H1 (cell line): ENCODE data around the gene PCAT7. TPM values are rescaled to one million over a fixed set of nuclear protein-coding genes. Genes with fewer than 3 reads are reported as not detected.
"Not testable (repeated sequence)": the region's sequence is repeated elsewhere in the genome, so short reads cannot be mapped to it uniquely, and the experiment has no call there.

Experiments used
- CTCF ChIA-PET: fragments of 300-600 bp; sonication (Branson Sonifier 250); formaldehyde crosslinking; loops from one replicate; lab custom pipeline; 2021; ENCODE audit not compliant: partially characterized antibody; lab: Charles Lee
- POLR2A ChIA-PET: fragments of 300-600 bp; sonication (Branson Sonifier 250); formaldehyde crosslinking; loops from one replicate; lab custom pipeline; 2021; ENCODE audit warnings: inconsistent platforms; ENCODE audit not compliant: partially characterized antibody; lab: Charles Lee
- DNase-seq, 2 experiments: peaks; one replicate each; pipeline versions ENCODE4 v3.0.0 to v3.0.0-alpha.2; 2010 to 2022; ENCODE audit warnings: low spot score in 2 of 2, low read depth in 1 of 2, mixed read lengths in 1 of 2
- FAIRE-seq: peaks from 2 replicates; lab custom pipeline; 2011; peaks lifted over from hg19 to GRCh38; lab: Jason Lieb, UNC
- H2AFZ ChIP-seq: 2 replicates; pipeline ENCODE4 v1.8.1; 2012; ENCODE audit warnings: low read length, inconsistent platforms
- H2AK5ac ChIP-seq: 2 replicates; pipeline ENCODE4 v1.6.1; 2013; ENCODE audit warnings: low read depth, low read length
- H2BK120ac ChIP-seq: replicated peaks from 2 replicates; pipeline ENCODE3; 2013; ENCODE audit warnings: low read depth, low read length, inconsistent platforms
- H2BK12ac ChIP-seq: 2 replicates; pipeline ENCODE4 v1.6.1; 2013; ENCODE audit warnings: low read depth, low read length
- H2BK15ac ChIP-seq: 2 replicates; pipeline ENCODE4 v1.6.1; 2013; ENCODE audit warnings: low read length
- H2BK20ac ChIP-seq: 2 replicates; pipeline ENCODE4 v1.6.1; 2013; ENCODE audit warnings: low read length
- H2BK5ac ChIP-seq: 2 replicates; pipeline ENCODE4 v1.6.1; 2013; ENCODE audit warnings: low read depth, low read length
- H3K14ac ChIP-seq: 2 replicates; pipeline ENCODE4 v1.6.1; 2013; ENCODE audit warnings: inconsistent platforms; ENCODE audit not compliant: insufficient read length
- H3K18ac ChIP-seq: 2 replicates; pipeline ENCODE4 v1.6.1; 2013; ENCODE audit warnings: low read length; ENCODE audit errors: extremely low read depth
- H3K23ac ChIP-seq: 2 replicates; pipeline ENCODE4 v1.6.1; 2013; ENCODE audit warnings: inconsistent platforms; ENCODE audit not compliant: insufficient read length
- H3K23me2 ChIP-seq: 2 replicates; pipeline ENCODE4 v1.6.1; 2013; ENCODE audit warnings: low read depth, low read length
- H3K27ac ChIP-seq: 2 replicates; pipeline ENCODE4 v1.6.1; 2011; ENCODE audit warnings: low read depth, low read length, inconsistent platforms
- H3K27me3 ChIP-seq, 4 experiments: replicated peaks in 1 of 4; 1 replicate in 1 of 4; 2 replicates in 3 of 4; pipeline versions ENCODE4 v1.6.1 to v1.8.1; 2011 to 2013; ENCODE audit warnings: low read length in 3 of 4, mild to moderate bottlenecking in 3 of 4, inconsistent platforms in 2 of 4, mixed read lengths in 2 of 4, moderate library complexity in 1 of 4; ENCODE audit not compliant: control insufficient read depth in 3 of 4, insufficient read depth in 3 of 4; ENCODE audit errors: extremely low read depth in 1 of 4
- H3K36me3 ChIP-seq, 4 experiments: 2 replicates each; pipeline versions ENCODE4 v1.6.1 to v1.8.1; 2011 to 2013; ENCODE audit warnings: mild to moderate bottlenecking in 4 of 4, low read length in 3 of 4, moderate library complexity in 2 of 4, control low read depth in 1 of 4, inconsistent platforms in 1 of 4; ENCODE audit not compliant: insufficient read depth in 4 of 4, control insufficient read depth in 2 of 4
- H3K4ac ChIP-seq: replicated peaks from 2 replicates; pipeline ENCODE3; 2013; ENCODE audit warnings: low read length, low read depth, mixed read lengths, inconsistent platforms; ENCODE audit not compliant: insufficient read length
- H3K4me1 ChIP-seq, 4 experiments: replicated peaks in 1 of 4; 1 replicate in 1 of 4; 2 replicates in 3 of 4; pipeline versions ENCODE4 v1.6.1 to v1.8.1; 2011 to 2013; ENCODE audit warnings: low read length in 3 of 4, inconsistent platforms in 2 of 4, mixed read lengths in 1 of 4; ENCODE audit not compliant: insufficient read depth in 4 of 4, control insufficient read depth in 3 of 4
- H3K4me2 ChIP-seq, 2 experiments: 2 replicates each; pipeline versions ENCODE4 v1.6.1 to v1.8.1; 2011 to 2013; ENCODE audit warnings: low read depth in 2 of 2, low read length in 2 of 2, control low read depth in 1 of 2, inconsistent platforms in 1 of 2, mild to moderate bottlenecking in 1 of 2; ENCODE audit not compliant: insufficient read depth in 1 of 2
- H3K4me3 ChIP-seq, 4 experiments: fragments of 200-600, 300-600 bp in 1 of 4; sonication (generic), shearing (Covaris generic), sonication (Bioruptor Twin) in 1 of 4; 2 replicates each; pipeline versions ENCODE4 v1.5.1 to v1.8.1; 2011 to 2016; ENCODE audit warnings: low read length in 4 of 4, low read depth in 3 of 4, control low read depth in 2 of 4, inconsistent platforms in 2 of 4, mild to moderate bottlenecking in 2 of 4, mixed read lengths in 1 of 4, moderate library complexity in 1 of 4; ENCODE audit not compliant: insufficient read depth in 2 of 4; ENCODE audit errors: extremely low read depth in 1 of 4
- H3K56ac ChIP-seq: replicated peaks from 2 replicates; pipeline ENCODE3; 2013; ENCODE audit warnings: low read depth, mild to moderate bottlenecking, mixed read lengths, low read length, inconsistent platforms; ENCODE audit not compliant: insufficient read length
- H3K79me1 ChIP-seq: 2 replicates; pipeline ENCODE4 v1.6.1; 2013; ENCODE audit warnings: low read depth, low read length, control low read depth
- H3K79me2 ChIP-seq, 2 experiments: 2 replicates each; pipeline versions ENCODE4 v1.6.1 to v1.8.1; 2012 to 2013; ENCODE audit warnings: low read length in 2 of 2, mild to moderate bottlenecking in 2 of 2, inconsistent platforms in 1 of 2; ENCODE audit not compliant: insufficient read depth in 2 of 2, control insufficient read depth in 1 of 2
- H3K9ac ChIP-seq, 4 experiments: replicated peaks in 1 of 4; 1 replicate in 1 of 4; 2 replicates in 3 of 4; pipeline versions ENCODE4 v1.6.1 to v1.8.1; 2011 to 2013; ENCODE audit warnings: low read depth in 3 of 4, low read length in 3 of 4, control low read depth in 2 of 4, mild to moderate bottlenecking in 2 of 4, moderate library complexity in 2 of 4, inconsistent platforms in 1 of 4; ENCODE audit errors: extremely low read depth in 1 of 4
- H3K9me3 ChIP-seq, 2 experiments: 2 replicates each; pipeline versions ENCODE4 v1.6.1 to v1.8.1; 2012 to 2013; ENCODE audit warnings: mild to moderate bottlenecking in 2 of 2, moderate library complexity in 2 of 2, control low read depth in 1 of 2, inconsistent platforms in 1 of 2, low read depth in 1 of 2, low read length in 1 of 2, mixed read lengths in 1 of 2; ENCODE audit not compliant: insufficient read depth in 2 of 2
- H4K20me1 ChIP-seq, 2 experiments: replicated peaks in 1 of 2; 2 replicates each; pipeline versions ENCODE3 to v1.8.1; 2011 to 2013; ENCODE audit warnings: inconsistent platforms in 2 of 2, low read length in 2 of 2, mild to moderate bottlenecking in 1 of 2; ENCODE audit not compliant: insufficient read depth in 2 of 2, control insufficient read depth in 1 of 2
- H4K5ac ChIP-seq: 2 replicates; pipeline ENCODE4 v1.6.1; 2013; ENCODE audit warnings: low read length, low read depth, mixed read lengths, inconsistent platforms; ENCODE audit not compliant: insufficient read length
- H4K8ac ChIP-seq: 2 replicates; pipeline ENCODE4 v1.8.0; 2013; ENCODE audit warnings: mild to moderate bottlenecking, moderate library complexity, low read length, inconsistent platforms; ENCODE audit not compliant: insufficient read depth; ENCODE audit errors: extremely low read depth
- H4K91ac ChIP-seq: replicated peaks from 2 replicates; pipeline ENCODE3; 2013; ENCODE audit warnings: low read length, mixed read lengths, inconsistent platforms; ENCODE audit not compliant: insufficient read length
- FOSL1 ChIP-seq: IDR thresholded peaks from 2 replicates; pipeline ENCODE4 v1.6.1; 2011; ENCODE audit warnings: mild to moderate bottlenecking, low read depth, low read length, moderate library complexity; ENCODE audit not compliant: insufficient read depth
- HDAC2 ChIP-seq, 2 experiments: fragments of 300-600 bp in 1 of 2; sonication (generic) in 1 of 2; IDR thresholded peaks; 2 replicates each; pipeline ENCODE4 v1.6.1; 2011 to 2012; ENCODE audit warnings: low read depth in 2 of 2, low read length in 2 of 2, mild to moderate bottlenecking in 2 of 2, moderate library complexity in 2 of 2, borderline replicate concordance in 1 of 2, inconsistent platforms in 1 of 2
- TEAD4 ChIP-seq: IDR thresholded peaks from 2 replicates; pipeline ENCODE4 v1.6.1; 2012; ENCODE audit warnings: low read depth, low read length, inconsistent platforms, mixed read lengths
- WGBS, 2 experiments: shearing (Covaris generic) in 1 of 2; methylation state at CpG; one replicate each; pipeline versions ENCODE4 v1.1.6 to v1.1.7; 2013 to 2015; ENCODE audit warnings: low lambda C conversion rate in 2 of 2, mixed read lengths in 2 of 2, inconsistent platforms in 1 of 2, low coverage in 1 of 2, missing lambda C conversion rate in 1 of 2; ENCODE audit not compliant: insufficient replicate concordance in 2 of 2, insufficient coverage in 1 of 2, insufficient read length in 1 of 2; ENCODE audit errors: extremely low coverage in 1 of 2, missing lambda C conversion rate in 1 of 2; 5-methylcytosine and 5-hydroxymethylcytosine counted together
- polyA plus RNA-seq, 7 experiments: library from polyadenylated mRNA; depleted of rRNA in 3 of 7; stranded (reverse) in 5 of 7; unstranded in 2 of 7; fragments of >200 nt in 5 of 7; fragments of 200-250 nt in 2 of 7; gene quantifications; 1 replicate in 5 of 7; 2 replicates in 1 of 7; 4 replicates in 1 of 7; pipeline versions ENCODE4 v1.2.1 to v1.2.3, GENCODE V29; 2011 to 2013; ENCODE audit warnings: missing spikeins in 2 of 7, mixed read lengths in 2 of 7
- total RNA-seq: library from RNA; stranded (reverse); fragmentation: NEBNext Ultra II Directional; extraction: Animal tissue kit (Norgen Biotek cat#: 25700); gene quantifications from 2 replicates; pipeline ENCODE4 v1.2.1, GENCODE V29; 2021
- TF ChIP-seq, protein P1 (sequence below), 3 experiments: IDR thresholded peaks; 1 replicate in 2 of 3; 2 replicates in 1 of 3; pipeline versions ENCODE4 v1.5.1 to v1.6.1; 2011; ENCODE audit warnings: low read length in 3 of 3, mild to moderate bottlenecking in 3 of 3, inconsistent platforms in 2 of 3, low read depth in 1 of 3, moderate library complexity in 1 of 3; ENCODE audit not compliant: insufficient read depth in 1 of 3; ENCODE audit errors: control extremely low read depth in 1 of 3

Gene PCAT7
- total and polyA plus RNA-seq, 2 of the 8 experiments (the other 6 are each of a cell fraction or from before 2014, with no cell fraction given) = 3.2 to 4.1 TPM

GRCh38 chr9:94588681-94589080 lies 33.8 kb downstream of the PCAT7 start (continued):
- TF ChIP-seq HDAC2 (IDR thresholded peaks at IDR 0.05; ENCODE audit: borderline replicate concordance in 1 of 2, low read depth in 2 of 2, low read length in 2 of 2) (no peak), TEAD4 (no peak), FOSL1 (no peak)
- TF ChIP-seq, protein P1, sequence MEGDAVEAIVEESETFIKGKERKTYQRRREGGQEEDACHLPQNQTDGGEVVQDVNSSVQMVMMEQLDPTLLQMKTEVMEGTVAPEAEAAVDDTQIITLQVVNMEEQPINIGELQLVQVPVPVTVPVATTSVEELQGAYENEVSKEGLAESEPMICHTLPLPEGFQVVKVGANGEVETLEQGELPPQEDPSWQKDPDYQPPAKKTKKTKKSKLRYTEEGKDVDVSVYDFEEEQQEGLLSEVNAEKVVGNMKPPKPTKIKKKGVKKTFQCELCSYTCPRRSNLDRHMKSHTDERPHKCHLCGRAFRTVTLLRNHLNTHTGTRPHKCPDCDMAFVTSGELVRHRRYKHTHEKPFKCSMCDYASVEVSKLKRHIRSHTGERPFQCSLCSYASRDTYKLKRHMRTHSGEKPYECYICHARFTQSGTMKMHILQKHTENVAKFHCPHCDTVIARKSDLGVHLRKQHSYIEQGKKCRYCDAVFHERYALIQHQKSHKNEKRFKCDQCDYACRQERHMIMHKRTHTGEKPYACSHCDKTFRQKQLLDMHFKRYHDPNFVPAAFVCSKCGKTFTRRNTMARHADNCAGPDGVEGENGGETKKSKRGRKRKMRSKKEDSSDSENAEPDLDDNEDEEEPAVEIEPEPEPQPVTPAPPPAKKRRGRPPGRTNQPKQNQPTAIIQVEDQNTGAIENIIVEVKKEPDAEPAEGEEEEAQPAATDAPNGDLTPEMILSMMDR (IDR thresholded peaks at IDR 0.05; ENCODE audit: control extremely low read depth in 1 of 3, insufficient read depth in 1 of 3, low read depth in 1 of 3, low read length in 3 of 3) = no peak
- TF ChIP-seq, all 59 proteins: peak for 0

GRCh38 chr9:94591046-94591545 lies 36.2 kb downstream of the PCAT7 start:
- H3K79me2 ChIP-seq, H2BK5ac ChIP-seq, H3K23ac ChIP-seq, DNase-seq, H4K5ac ChIP-seq, H3K14ac ChIP-seq, H3K4me3 ChIP-seq, H3K23me2 ChIP-seq, H2AFZ ChIP-seq, H3K4me2 ChIP-seq, H2AK5ac ChIP-seq, H2BK12ac ChIP-seq, H4K91ac ChIP-seq, H3K56ac ChIP-seq, H3K4ac ChIP-seq, H3K79me1 ChIP-seq, H2BK15ac ChIP-seq, H3K18ac ChIP-seq, FAIRE-seq, H4K20me1 ChIP-seq, H2BK20ac ChIP-seq, H3K4me1 ChIP-seq, H3K9ac ChIP-seq, H3K36me3 ChIP-seq, H3K27me3 ChIP-seq, H4K8ac ChIP-seq, H3K27ac ChIP-seq, H2BK120ac ChIP-seq, CTCF ChIA-PET, H3K9me3 ChIP-seq: not testable (repeated sequence)
- POLR2A ChIA-PET = interaction anchor here (0.8 kb wide), 1 partner anchor 36 kb away, joined by 3 read pairs; the partner anchor contains the start of gene PCAT7
- WGBS, 2 experiments = 91% methylated on average over 8 of the region's 38 CpGs; no CpG with 5 or more reads in 1 of the 2 experiments
